B cell (primary cell): ENCODE measurements around the gene SLC10A2. TPM values are rescaled to one million over a fixed set of nuclear protein-coding genes. Genes with fewer than 3 reads are reported as not detected.

ENCODE experiments used
- ATAC-seq: fragments of 200-7000 bp; cut with Tn5 transposase; one replicate; pipeline ENCODE4 v1.10.0; 2021; ENCODE audit warnings: low read depth, mild to moderate bottlenecking, moderate number of reproducible peaks, moderate library complexity
- CTCF ChIA-PET: fragments of 350-600 bp; sonication (Branson Sonifier 250); formaldehyde crosslinking; loops from one replicate; lab custom pipeline; 2021; ENCODE audit warnings: antibody characterized with exemption, inconsistent platforms; lab: Charles Lee
- POLR2A ChIA-PET: fragments of 350-600 bp; sonication (Branson Sonifier 250); formaldehyde crosslinking; loops from one replicate; lab custom pipeline; 2021; ENCODE audit warnings: antibody characterized with exemption; lab: Charles Lee
- DNase-seq: peaks from one replicate; pipeline ENCODE4 v3.0.0; 2013
- H2AFZ ChIP-seq: 2 replicates; pipeline ENCODE4 v1.6.1; 2012; ENCODE audit warnings: mild to moderate bottlenecking, low read depth, low read length; ENCODE audit not compliant: insufficient read depth, poor library complexity, severe bottlenecking
- H3K27ac ChIP-seq, 2 donors: 1 replicate in 1 of 2; 2 replicates in 1 of 2; pipeline ENCODE4 v1.5.1; 2012 to 2013; ENCODE audit warnings: low read length in 2 of 2, mild to moderate bottlenecking in 2 of 2, moderate library complexity in 1 of 2
- H3K27me3 ChIP-seq, 4 experiments: fragments of 200-600 bp in 1 of 4; sonication (generic) in 1 of 4; replicated peaks in 1 of 4; 1 replicate in 2 of 4; 2 replicates in 2 of 4; pipeline versions ENCODE4 v1.6.1 to v1.7.0; 2013 to 2016; ENCODE audit warnings: low read length in 3 of 4, mild to moderate bottlenecking in 2 of 4, mixed read lengths in 1 of 4, moderate library complexity in 1 of 4; ENCODE audit not compliant: insufficient read depth in 4 of 4, control insufficient read depth in 3 of 4; ENCODE audit errors: control extremely low read depth in 1 of 4
- H3K36me3 ChIP-seq, 2 experiments: replicated peaks in 1 of 2; 1 replicate in 1 of 2; 2 replicates in 1 of 2; pipeline versions ENCODE4 v1.6.1 to v1.7.1; 2013; ENCODE audit warnings: low read length in 1 of 2; ENCODE audit not compliant: insufficient read depth in 2 of 2, control insufficient read depth in 1 of 2; ENCODE audit errors: control extremely low read depth in 1 of 2, extremely low read depth in 1 of 2
- H3K4me1 ChIP-seq, 2 donors: fragments of 200-600 bp in 1 of 2; sonication (generic) in 1 of 2; 1 replicate in 1 of 2; 2 replicates in 1 of 2; pipeline versions ENCODE4 v1.5.1 to v1.6.1; 2013 to 2017; ENCODE audit warnings: low read length in 2 of 2; ENCODE audit not compliant: control insufficient read depth in 2 of 2, insufficient read depth in 2 of 2
- H3K4me2 ChIP-seq: replicated peaks from 2 replicates; pipeline ENCODE3; 2012; ENCODE audit warnings: mild to moderate bottlenecking, low read depth, low read length; ENCODE audit not compliant: poor library complexity, severe bottlenecking
- H3K4me3 ChIP-seq, 5 experiments: fragments of 200-600 bp in 1 of 5; sonication (generic) in 1 of 5; 1 replicate in 3 of 5; 2 replicates in 2 of 5; pipeline versions ENCODE4 v1.5.1 to v1.7.0; 2011 to 2016; ENCODE audit warnings: low read length in 4 of 5, mild to moderate bottlenecking in 4 of 5, low read depth in 2 of 5, control low read depth in 1 of 5, moderate library complexity in 1 of 5; ENCODE audit not compliant: insufficient read depth in 1 of 5; ENCODE audit errors: control extremely low read depth in 1 of 5, extremely low read depth in 1 of 5
- H3K79me2 ChIP-seq: fragments of 200-600 bp; sonication (generic); one replicate; pipeline ENCODE4 v1.6.0; 2016; ENCODE audit warnings: low read length; ENCODE audit not compliant: control insufficient read depth, insufficient read depth
- H3K9ac ChIP-seq: fragments of 200-600 bp; sonication (generic); 2 replicates; pipeline ENCODE4 v1.6.1; 2017; ENCODE audit warnings: mild to moderate bottlenecking, low read length, moderate library complexity
- H3K9me3 ChIP-seq, 3 donors: one replicate each; pipeline versions ENCODE4 v1.6.1 to v1.7.1; 2013; ENCODE audit warnings: low read length in 2 of 3; ENCODE audit not compliant: control insufficient read depth in 2 of 3, insufficient read depth in 1 of 3; ENCODE audit errors: control extremely low read depth in 1 of 3
- H4K20me1 ChIP-seq: 2 replicates; pipeline ENCODE4 v1.6.0; 2012; ENCODE audit warnings: mild to moderate bottlenecking, low read length; ENCODE audit not compliant: insufficient read depth, control insufficient read depth, poor library complexity, severe bottlenecking
- H3K27ac Mint-ChIP-seq: one replicate; pipeline ENCODE4 v1.8.0; 2021; ENCODE audit warnings: mixed read lengths
- H3K27me3 Mint-ChIP-seq: one replicate; pipeline ENCODE4 v1.8.0; 2021; ENCODE audit warnings: mixed read lengths
- H3K4me1 Mint-ChIP-seq: one replicate; pipeline ENCODE4 v1.8.0; 2021; ENCODE audit warnings: mixed read lengths
- H3K4me3 Mint-ChIP-seq: one replicate; pipeline ENCODE4 v1.8.0; 2021; ENCODE audit warnings: mixed read lengths
- H3K9me3 Mint-ChIP-seq: one replicate; pipeline ENCODE4 v1.8.0; 2022; ENCODE audit warnings: mixed read lengths; ENCODE audit not compliant: insufficient read depth
- EZH2 ChIP-seq: IDR thresholded peaks from 2 replicates; pipeline ENCODE4 v1.6.1; 2012; ENCODE audit warnings: borderline replicate concordance, low read depth, mild to moderate bottlenecking, moderate library complexity, low read length; ENCODE audit not compliant: insufficient read depth, poor library complexity, severe bottlenecking
- WGBS: methylation state at CpG from one replicate; pipeline ENCODE4 v1.1.5; 2013; ENCODE audit warnings: missing lambda C conversion rate; ENCODE audit not compliant: insufficient coverage; 5-methylcytosine and 5-hydroxymethylcytosine counted together
- intact Hi-C: fragments of 100-400 bp; cut with micrococcal nuclease; formaldehyde crosslinking; loops from one replicate; pipeline ENCODE4 v1.10.0; 2022
- polyA plus RNA-seq: library from polyadenylated mRNA; depleted of rRNA; stranded (reverse); fragments of >200 nt; gene quantifications from 2 replicates; pipeline ENCODE4 v1.2.3, GENCODE V29; 2012
- total RNA-seq, 2 donors: library from RNA; stranded (reverse); fragments of 120-200 nt in 1 of 2; gene quantifications; 1 replicate in 1 of 2; 2 replicates in 1 of 2; pipeline versions ENCODE4 v1.2.3 to v1.2.4, GENCODE V29; 2013 to 2022
- TF ChIP-seq, protein P1 (sequence below): fragments of 200-600 bp; IDR thresholded peaks from one replicate; pipeline ENCODE4 v1.8.0; 2022; ENCODE audit warnings: antibody characterized with exemption, mild to moderate bottlenecking

Gene SLC10A2
- total and polyA plus RNA-seq, 2 donors (not counting 1 experiment from before 2014, with no cell fraction given), result not detected

DNA sequence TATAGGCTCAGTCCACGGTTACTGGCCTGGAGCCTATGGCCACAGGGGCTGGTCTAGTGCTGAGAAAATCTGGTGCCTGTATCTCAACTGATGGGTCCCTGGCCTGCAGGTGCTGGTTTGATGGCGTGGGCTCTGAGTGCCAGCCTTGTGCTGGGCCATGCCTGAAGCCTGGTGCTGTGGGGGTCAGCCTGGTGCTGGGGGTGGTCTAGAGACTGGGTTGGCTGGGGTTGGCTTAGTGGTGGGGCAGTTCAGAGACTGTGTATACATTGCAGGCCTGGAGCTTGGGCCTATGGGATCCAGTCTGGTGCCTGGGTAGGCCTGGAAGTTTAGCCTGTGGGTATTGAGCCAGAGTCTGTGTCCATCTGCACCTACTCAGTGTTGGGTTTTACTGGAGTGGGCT is 36.4 kb downstream of the SLC10A2 start:
- H3K27me3 Mint-ChIP-seq, result no peaks in the 10 kb centered on the region
- no peak for TF ChIP-seq EZH2
- TF ChIP-seq, protein P1, sequence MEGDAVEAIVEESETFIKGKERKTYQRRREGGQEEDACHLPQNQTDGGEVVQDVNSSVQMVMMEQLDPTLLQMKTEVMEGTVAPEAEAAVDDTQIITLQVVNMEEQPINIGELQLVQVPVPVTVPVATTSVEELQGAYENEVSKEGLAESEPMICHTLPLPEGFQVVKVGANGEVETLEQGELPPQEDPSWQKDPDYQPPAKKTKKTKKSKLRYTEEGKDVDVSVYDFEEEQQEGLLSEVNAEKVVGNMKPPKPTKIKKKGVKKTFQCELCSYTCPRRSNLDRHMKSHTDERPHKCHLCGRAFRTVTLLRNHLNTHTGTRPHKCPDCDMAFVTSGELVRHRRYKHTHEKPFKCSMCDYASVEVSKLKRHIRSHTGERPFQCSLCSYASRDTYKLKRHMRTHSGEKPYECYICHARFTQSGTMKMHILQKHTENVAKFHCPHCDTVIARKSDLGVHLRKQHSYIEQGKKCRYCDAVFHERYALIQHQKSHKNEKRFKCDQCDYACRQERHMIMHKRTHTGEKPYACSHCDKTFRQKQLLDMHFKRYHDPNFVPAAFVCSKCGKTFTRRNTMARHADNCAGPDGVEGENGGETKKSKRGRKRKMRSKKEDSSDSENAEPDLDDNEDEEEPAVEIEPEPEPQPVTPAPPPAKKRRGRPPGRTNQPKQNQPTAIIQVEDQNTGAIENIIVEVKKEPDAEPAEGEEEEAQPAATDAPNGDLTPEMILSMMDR, result no peak
- H3K4me1 Mint-ChIP-seq, result peaks cover 43% of the 10 kb centered on the region
- Histone ChIP-seq H3K4me2 (peak overlapping the region; percentile 58), H3K4me1 (peaks cover 46 to 47% of the 10 kb centered on the region in 2 donors), H2AFZ (no peak overlapping the region), H4K20me1 (no peaks in the 10 kb centered on the region), H3K9ac (no peak overlapping the region), H3K9me3 (peaks cover 3 to 19% (median 13%) of the 10 kb centered on the region in 3 donors), H3K36me3 (no peaks in the 10 kb centered on the region), H3K4me3 (no peak overlapping the region), H3K27me3 (no peaks in the 10 kb centered on the region), H3K79me2 (no peaks in the 10 kb centered on the region), H3K27ac (no peak overlapping the region)
- peaks cover 3% of the 10 kb centered on the region for H3K9me3 Mint-ChIP-seq
- 100% methylated on average over 2 of the region's 2 CpGs for WGBS
- no peak overlapping the region for H3K27ac Mint-ChIP-seq
- intact Hi-C loops, result no loop called here
- POLR2A ChIA-PET, result no interaction called here
- DNase-seq, result no peak
- no peak for ATAC-seq
- CTCF ChIA-PET, result no interaction called here
- no peak overlapping the region for H3K4me3 Mint-ChIP-seq

DNA sequence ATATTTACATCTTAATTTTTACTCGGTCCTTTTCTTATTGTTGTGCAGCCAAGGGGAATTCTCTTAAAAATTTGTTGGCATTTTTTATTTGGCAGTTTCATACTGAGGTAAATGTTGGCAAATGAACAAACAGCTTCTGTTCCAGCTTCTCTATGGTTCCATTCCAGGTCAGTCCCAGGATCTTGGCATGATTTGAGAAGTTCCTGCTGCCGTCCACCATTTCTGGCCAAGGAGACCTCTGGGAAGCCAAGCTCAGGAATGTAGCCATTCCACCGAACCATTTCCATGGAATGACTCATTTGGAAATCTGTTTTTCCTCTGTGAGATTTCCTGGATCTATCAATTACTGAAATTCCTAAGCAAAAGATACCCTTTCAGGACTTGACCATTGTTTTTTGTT is 43.9 kb downstream of the SLC10A2 start:
- no peak overlapping the region for H3K4me3 ChIP-seq
- H2AFZ ChIP-seq, result no peak overlapping the region
- no peaks in the 10 kb centered on the region for H4K20me1 ChIP-seq
- no peak for ATAC-seq
- H3K27me3 ChIP-seq, result no peaks in the 10 kb centered on the region
- Mint-ChIP-seq H3K4me1 (no peaks in the 10 kb centered on the region), H3K27me3 (no peaks in the 10 kb centered on the region), H3K27ac (no peak overlapping the region), H3K9me3 (peaks cover 7% of the 10 kb centered on the region), H3K4me3 (no peak overlapping the region)
- H3K9me3 ChIP-seq, result peaks cover 2 to 9% (median 5%) of the 10 kb centered on the region in 3 donors
- 96% methylated on average over 2 of the region's 3 CpGs for WGBS
- H3K4me2 ChIP-seq, result no peak overlapping the region
- CTCF ChIA-PET, result no interaction called here
- H3K9ac ChIP-seq, result no peak overlapping the region
- TF ChIP-seq EZH2, result no peak
- TF ChIP-seq, protein P1, result no peak
- H3K79me2 ChIP-seq, result no peaks in the 10 kb centered on the region
- no peak for DNase-seq
- H3K4me1 ChIP-seq, result no peaks in the 10 kb centered on the region
- no peaks in the 10 kb centered on the region for H3K36me3 ChIP-seq
- POLR2A ChIA-PET, result no interaction called here
- no peak overlapping the region for H3K27ac ChIP-seq
- intact Hi-C loops, result no loop called here
